Right lobe of liver (tissue), 4 donors: ENCODE data around the gene AHNAK.

Source experiments
- POLR2A ChIP-seq: fragments of 450-650 bp; IDR thresholded peaks from one replicate; pipeline ENCODE4 v1.6.1; 2017; ENCODE audit warnings: antibody characterized with exemption, mild to moderate bottlenecking
- TF ChIP-seq, protein P1 (sequence below), 4 donors: fragments of 200-600 bp in 3 of 4; fragments of 450-650 bp in 1 of 4; IDR thresholded peaks; one replicate each; pipeline versions ENCODE4 v1.5.1 to v1.8.0; 2016 to 2022; ENCODE audit warnings: antibody characterized with exemption in 4 of 4, mild to moderate bottlenecking in 2 of 4
- donor health status: DM: no; HTN: no; CAD: no.
- donor health status: DM: no; HTN: no; CAD: no.
- donor health status: DM: no; HTN: yes; CAD: no.

- TF ChIP-seq, protein P1, sequence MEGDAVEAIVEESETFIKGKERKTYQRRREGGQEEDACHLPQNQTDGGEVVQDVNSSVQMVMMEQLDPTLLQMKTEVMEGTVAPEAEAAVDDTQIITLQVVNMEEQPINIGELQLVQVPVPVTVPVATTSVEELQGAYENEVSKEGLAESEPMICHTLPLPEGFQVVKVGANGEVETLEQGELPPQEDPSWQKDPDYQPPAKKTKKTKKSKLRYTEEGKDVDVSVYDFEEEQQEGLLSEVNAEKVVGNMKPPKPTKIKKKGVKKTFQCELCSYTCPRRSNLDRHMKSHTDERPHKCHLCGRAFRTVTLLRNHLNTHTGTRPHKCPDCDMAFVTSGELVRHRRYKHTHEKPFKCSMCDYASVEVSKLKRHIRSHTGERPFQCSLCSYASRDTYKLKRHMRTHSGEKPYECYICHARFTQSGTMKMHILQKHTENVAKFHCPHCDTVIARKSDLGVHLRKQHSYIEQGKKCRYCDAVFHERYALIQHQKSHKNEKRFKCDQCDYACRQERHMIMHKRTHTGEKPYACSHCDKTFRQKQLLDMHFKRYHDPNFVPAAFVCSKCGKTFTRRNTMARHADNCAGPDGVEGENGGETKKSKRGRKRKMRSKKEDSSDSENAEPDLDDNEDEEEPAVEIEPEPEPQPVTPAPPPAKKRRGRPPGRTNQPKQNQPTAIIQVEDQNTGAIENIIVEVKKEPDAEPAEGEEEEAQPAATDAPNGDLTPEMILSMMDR (IDR thresholded peaks at IDR 0.05) = no peak
- no peak for TF ChIP-seq POLR2A
These were observed 88.2 kb downstream of the AHNAK start for GRCh38 chr11:62458212-62459002.
